Thyroid gland (tissue), 4 donors: Measurements from ENCODE around the gene RTN4R.
"Not testable (repeated sequence)": the region's sequence is repeated elsewhere in the genome, so short reads cannot be mapped to it uniquely, and the experiment has no call there.

Source experiments
- CTCF ChIP-seq, 6 experiments: fragments of 200-600 bp in 3 of 6; fragments of 450-650 bp in 3 of 6; sonication (generic) in 3 of 6; IDR thresholded peaks; one replicate each; pipeline ENCODE4 v1.5.1; 2016 to 2019; ENCODE audit warnings: antibody characterized with exemption in 6 of 6, mild to moderate bottlenecking in 2 of 6, inconsistent platforms in 1 of 6, moderate library complexity in 1 of 6
- POLR2A ChIP-seq, 2 donors: fragments of 450-650 bp; IDR thresholded peaks; one replicate each; pipeline ENCODE4 v1.6.1; 2017; ENCODE audit warnings: antibody characterized with exemption in 2 of 2, mild to moderate bottlenecking in 2 of 2, moderate library complexity in 1 of 2

- TF ChIP-seq POLR2A, CTCF (IDR thresholded peaks at IDR 0.05): not testable (repeated sequence)
These were observed 43.3 kb upstream of the RTN4R start for GRCh38 chr22:20311249-20312062.
